ENCODE measurements around the gene VEGFB.

DNA sequence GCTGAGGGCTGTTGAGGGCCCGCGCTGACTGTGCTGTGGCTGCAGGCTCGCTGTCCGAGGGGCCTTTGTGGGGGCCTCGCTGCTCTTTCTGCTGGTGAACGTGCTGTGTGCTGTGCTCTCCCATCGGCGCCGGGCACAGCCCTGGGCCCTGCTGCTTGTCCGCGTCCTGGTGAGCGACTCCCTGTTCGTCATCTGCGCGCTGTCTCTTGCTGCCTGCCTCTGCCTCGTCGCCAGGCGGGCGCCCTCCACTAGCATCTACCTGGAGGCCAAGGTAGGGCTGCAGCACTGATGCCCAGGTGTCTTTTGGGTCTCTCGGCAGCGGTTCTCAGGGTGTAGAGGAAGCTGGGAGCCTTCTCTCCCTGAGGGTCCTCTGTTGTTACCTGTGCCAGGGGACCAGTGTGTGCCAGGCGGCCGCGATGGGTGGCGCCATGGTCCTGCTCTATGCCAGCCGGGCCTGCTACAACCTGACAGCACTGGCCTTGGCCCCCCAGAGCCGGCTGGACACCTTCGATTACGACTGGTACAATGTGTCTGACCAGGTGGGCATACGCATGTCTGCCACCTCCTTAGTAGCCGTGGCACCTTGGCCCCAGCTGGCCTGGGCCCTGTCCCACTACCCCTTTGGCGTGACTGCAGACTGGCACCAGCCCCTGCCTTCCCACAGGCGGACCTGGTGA, 53.4 kb downstream of the VEGFB start:
- TF ChIP-seq, protein P1, sequence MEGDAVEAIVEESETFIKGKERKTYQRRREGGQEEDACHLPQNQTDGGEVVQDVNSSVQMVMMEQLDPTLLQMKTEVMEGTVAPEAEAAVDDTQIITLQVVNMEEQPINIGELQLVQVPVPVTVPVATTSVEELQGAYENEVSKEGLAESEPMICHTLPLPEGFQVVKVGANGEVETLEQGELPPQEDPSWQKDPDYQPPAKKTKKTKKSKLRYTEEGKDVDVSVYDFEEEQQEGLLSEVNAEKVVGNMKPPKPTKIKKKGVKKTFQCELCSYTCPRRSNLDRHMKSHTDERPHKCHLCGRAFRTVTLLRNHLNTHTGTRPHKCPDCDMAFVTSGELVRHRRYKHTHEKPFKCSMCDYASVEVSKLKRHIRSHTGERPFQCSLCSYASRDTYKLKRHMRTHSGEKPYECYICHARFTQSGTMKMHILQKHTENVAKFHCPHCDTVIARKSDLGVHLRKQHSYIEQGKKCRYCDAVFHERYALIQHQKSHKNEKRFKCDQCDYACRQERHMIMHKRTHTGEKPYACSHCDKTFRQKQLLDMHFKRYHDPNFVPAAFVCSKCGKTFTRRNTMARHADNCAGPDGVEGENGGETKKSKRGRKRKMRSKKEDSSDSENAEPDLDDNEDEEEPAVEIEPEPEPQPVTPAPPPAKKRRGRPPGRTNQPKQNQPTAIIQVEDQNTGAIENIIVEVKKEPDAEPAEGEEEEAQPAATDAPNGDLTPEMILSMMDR (IDR thresholded peaks at IDR 0.05; ENCODE audit: borderline replicate concordance, extremely low read depth, low read length, poor library complexity, severe bottlenecking): no peak
- no peak for TF ChIP-seq EZH2 (IDR thresholded peaks at IDR 0.05; ENCODE audit: borderline replicate concordance, low read depth, low read length, severe bottlenecking)

Measured in DND-41 (cell line).